Heart left ventricle (tissue), 13 donors: Measurements from ENCODE around the gene DDX54.
A peak's percentile ranks its signal among the peaks of the same experiment; 100 is the strongest.

Experiments
- POLR2A ChIP-seq, 2 donors: fragments of 450-650 bp; IDR thresholded peaks; one replicate each; pipeline ENCODE4 v1.6.1; 2017; ENCODE audit warnings: antibody characterized with exemption in 2 of 2, mild to moderate bottlenecking in 2 of 2, moderate library complexity in 2 of 2
- TF ChIP-seq, protein P1 (sequence below), 12 donors: fragments of 200-600 bp; sonication (generic) in 4 of 12; IDR thresholded peaks; one replicate each; pipeline versions ENCODE4 v1.5.0 to v1.8.0; 2018 to 2022; ENCODE audit warnings: antibody characterized with exemption in 12 of 12, mild to moderate bottlenecking in 5 of 12
- donor health status: ischemic (EF 13 %, LVEDD 7.1; RV severe dilation, severe dysfunction).
- donor health status: DM: no; HTN: yes; CAD: no.
- donor health status: DM: no; HTN: no; CAD: no.
- donor health status: ischemic (EF 25% LVEDD 6.9; RV normal size, moderate dysfunction).
- donor health status: ischemic (EF 25% LVEDD 5.7; RV mildly dilated, moderate dysfunction).
- donor health status: ischemic (EF 35%, LVEDD 5.7; RV mildly dilated, moderate dysfunction).
- donor health status: nonischemic (EF 11% LVEDD 7.7; RV severe dilation, severe dysfunction).
- donor health status: DM: yes; HTN: yes; CAD: no.
- donor health status: PGD.
- donor health status: ischemic (EF 29% LVEDD 5.4; RV normal size, mild dysfunction).
- donor health status: nonischemic (EF 23%, LVEDD 6.1; RV moderate dilation, normal function).

DNA sequence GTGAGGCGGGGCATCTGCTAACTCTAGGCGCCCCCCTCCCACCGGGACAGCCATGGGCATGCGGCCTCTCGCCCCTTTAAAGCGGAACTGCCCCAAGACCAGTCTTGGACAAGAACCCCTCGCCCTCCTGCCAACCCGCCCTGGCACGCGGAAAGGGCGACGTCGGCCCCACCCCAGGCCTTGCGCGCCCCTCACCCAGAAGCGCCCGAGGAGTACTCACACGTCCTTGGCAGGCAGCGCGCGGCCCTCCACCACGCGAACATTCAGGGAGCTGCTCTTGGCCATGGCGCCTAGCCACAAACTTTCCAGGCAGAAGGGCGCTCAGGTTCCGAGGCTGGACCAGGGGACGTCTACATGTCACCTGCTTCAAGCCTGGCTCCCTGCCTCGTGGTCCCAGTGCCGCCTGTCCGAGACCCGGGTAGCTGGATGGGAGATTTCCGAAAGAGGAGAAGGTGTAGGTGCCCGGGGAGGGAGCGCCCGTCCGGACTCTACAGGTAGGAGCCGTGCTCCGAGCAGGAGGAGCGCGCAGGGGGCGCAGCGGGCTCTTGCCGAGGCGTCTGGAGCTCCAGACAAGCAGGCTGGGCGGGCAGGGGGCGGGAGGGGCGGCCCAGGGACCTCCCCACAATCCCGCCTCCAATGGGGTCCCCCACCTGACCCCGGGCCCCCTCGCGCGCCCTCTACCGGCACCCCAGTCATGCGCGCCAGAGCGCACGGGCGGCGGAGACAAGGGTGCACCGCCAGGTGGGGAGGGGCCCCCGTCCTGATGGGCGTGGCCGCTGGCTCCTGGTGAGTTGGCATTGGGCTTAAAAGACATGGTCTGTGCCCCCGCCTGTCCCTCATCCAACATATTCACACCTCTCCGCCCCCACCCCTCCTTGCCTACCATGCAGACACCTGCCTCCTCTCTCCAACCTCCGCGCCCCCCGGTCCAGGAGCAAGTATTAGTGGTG, 49.8 kb downstream of the DDX54 start, which contains the start of gene RASAL1:
- TF ChIP-seq, protein P1, sequence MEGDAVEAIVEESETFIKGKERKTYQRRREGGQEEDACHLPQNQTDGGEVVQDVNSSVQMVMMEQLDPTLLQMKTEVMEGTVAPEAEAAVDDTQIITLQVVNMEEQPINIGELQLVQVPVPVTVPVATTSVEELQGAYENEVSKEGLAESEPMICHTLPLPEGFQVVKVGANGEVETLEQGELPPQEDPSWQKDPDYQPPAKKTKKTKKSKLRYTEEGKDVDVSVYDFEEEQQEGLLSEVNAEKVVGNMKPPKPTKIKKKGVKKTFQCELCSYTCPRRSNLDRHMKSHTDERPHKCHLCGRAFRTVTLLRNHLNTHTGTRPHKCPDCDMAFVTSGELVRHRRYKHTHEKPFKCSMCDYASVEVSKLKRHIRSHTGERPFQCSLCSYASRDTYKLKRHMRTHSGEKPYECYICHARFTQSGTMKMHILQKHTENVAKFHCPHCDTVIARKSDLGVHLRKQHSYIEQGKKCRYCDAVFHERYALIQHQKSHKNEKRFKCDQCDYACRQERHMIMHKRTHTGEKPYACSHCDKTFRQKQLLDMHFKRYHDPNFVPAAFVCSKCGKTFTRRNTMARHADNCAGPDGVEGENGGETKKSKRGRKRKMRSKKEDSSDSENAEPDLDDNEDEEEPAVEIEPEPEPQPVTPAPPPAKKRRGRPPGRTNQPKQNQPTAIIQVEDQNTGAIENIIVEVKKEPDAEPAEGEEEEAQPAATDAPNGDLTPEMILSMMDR (IDR thresholded peaks at IDR 0.05), result peak in 9 of 12 donors; percentile 8 to 42 (median 28)
- TF ChIP-seq POLR2A (IDR thresholded peaks at IDR 0.05), result no peak
